Fibroblast of skin of left biceps (primary cell): Measurements from ENCODE around the gene NOXO1.
"Not testable (repeated sequence)": the region's sequence is repeated elsewhere in the genome, so short reads cannot be mapped to it uniquely, and the experiment has no call there.

ENCODE experiments used
- DNase-seq, 2 experiments: peaks; one replicate each; pipeline ENCODE4 v3.0.0-alpha.2; 2013; ENCODE audit warnings: low read depth in 2 of 2

NOXO1 gene

GRCh38 chr16:1962161-1963153 lies 18.8 kb downstream of the NOXO1 start:
- DNase-seq: not testable (repeated sequence)

GRCh38 chr16:1961651-1962067 lies 19.6 kb downstream of the NOXO1 start:
- no peak for DNase-seq

GRCh38 chr16:1960665-1961630 lies 20.3 kb downstream of the NOXO1 start:
- DNase-seq: peak in 1 of 2 experiments; percentile 10

- peak; percentile 60 to 61 for DNase-seq
These were observed 21.8 kb downstream of the NOXO1 start, which contains the start of gene NDUFB10 for GRCh38 chr16:1959269-1960039. Gene NDUFB10, plus strand, starts transcription at chr16:1959538. Its CDS starts 87 bp downstream, at chr16:1959625.

- no peak for DNase-seq
These were observed 22.5 kb downstream of the NOXO1 start for GRCh38 chr16:1958715-1959268.

- DNase-seq: not testable (repeated sequence)
These were observed 23.2 kb downstream of the NOXO1 start for GRCh38 chr16:1958143-1958491.

- not testable (repeated sequence) for DNase-seq
These were observed 23.7 kb downstream of the NOXO1 start for GRCh38 chr16:1957434-1958142.

GRCh38 chr16:1953734-1954133 lies 27.5 kb downstream of the NOXO1 start:
- no peak for DNase-seq

- no peak for DNase-seq
These were observed 30.7 kb downstream of the NOXO1 start for GRCh38 chr16:1950559-1950958.

- no peak for DNase-seq
These were observed 31.2 kb downstream of the NOXO1 start for GRCh38 chr16:1950047-1950446.

- no peak for DNase-seq
These were observed 31.8 kb downstream of the NOXO1 start for GRCh38 chr16:1949507-1949906.

- no peak for DNase-seq
These were observed 33.9 kb downstream of the NOXO1 start for GRCh38 chr16:1947369-1947670.

GRCh38 chr16:1946495-1947368 lies 34.5 kb downstream of the NOXO1 start:
- DNase-seq: no peak

- no peak for DNase-seq
These were observed 35.5 kb downstream of the NOXO1 start for GRCh38 chr16:1945559-1946391.

- DNase-seq: no peak
These were observed 36.6 kb downstream of the NOXO1 start for GRCh38 chr16:1944612-1945199.

- peak; percentile 90 to 93 for DNase-seq
These were observed 38.2 kb downstream of the NOXO1 start, which contains the start of gene MSRB1 for GRCh38 chr16:1942810-1943726. Gene MSRB1, minus strand, starts transcription at chr16:1943199. Its CDS starts 43 bp downstream, at chr16:1943156.
